ENCODE results near the gene SLC25A38.

DNA sequence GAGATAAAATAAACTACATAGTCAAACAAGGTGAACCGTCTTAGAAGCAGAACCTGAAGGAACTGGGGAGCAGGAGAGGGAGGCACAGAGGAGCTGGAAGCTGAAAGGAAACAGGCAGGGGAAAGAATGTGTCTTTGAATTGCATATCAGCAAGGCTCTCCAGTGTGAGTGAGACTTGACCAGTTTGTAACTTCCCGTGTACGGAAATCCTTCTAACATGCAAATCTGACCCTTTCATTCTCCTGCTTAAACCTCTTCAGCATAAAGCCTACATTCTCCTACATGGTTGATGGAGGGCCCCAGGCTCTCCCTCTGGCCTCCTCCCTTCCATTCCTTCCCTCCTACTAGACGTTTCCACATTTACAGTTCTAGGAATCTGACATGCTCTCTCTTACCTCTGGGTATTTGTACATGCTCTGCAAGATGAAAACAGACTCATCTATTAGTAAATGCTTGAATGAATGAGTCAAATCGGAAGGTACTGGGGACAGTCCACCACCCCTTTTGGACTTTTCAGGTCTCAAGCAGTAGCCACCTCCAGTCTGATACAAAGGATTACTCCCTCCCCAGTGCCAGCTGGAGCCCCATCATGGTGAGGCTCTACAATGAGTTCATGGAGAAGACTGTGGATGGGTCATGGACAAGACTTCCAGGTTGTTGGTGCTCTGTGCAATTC is 6.1 kb upstream of the SLC25A38 start:
- TF ChIP-seq CTCF (IDR thresholded peaks at IDR 0.05) = no peak
- no peak for TF ChIP-seq POLR2A (IDR thresholded peaks at IDR 0.05)
